Measurements from ENCODE around the gene TMEM242. TPM values are rescaled to one million over a fixed set of nuclear protein-coding genes. Genes with fewer than 3 reads are reported as not detected.
"Not testable (repeated sequence)": the region's sequence is repeated elsewhere in the genome, so short reads cannot be mapped to it uniquely, and the experiment has no call there.

Gene TMEM242
- total and polyA plus RNA-seq, 10 of the 15 experiments (the other 5 are each of a cell fraction or from before 2014, with no cell fraction given) = 2.8 to 9.8 (median 5.5) TPM

- H3K79me2 ChIP-seq (ENCODE audit: control insufficient read depth, insufficient read depth, low read length); CTCF ChIA-PET; H3K9me3 ChIP-seq (replicated peaks; ENCODE audit: control insufficient read depth, insufficient read depth, low read length); H4K20me1 ChIP-seq (ENCODE audit: control insufficient read depth, insufficient read depth); H3K4me1 ChIP-seq (ENCODE audit: control insufficient read depth, insufficient read depth, low read length); H3K4me3 ChIP-seq; SMC1A ChIA-PET (ENCODE audit: uncharacterized antibody, unreplicated experiment); BruUV-seq (replicated peaks); H2AFZ ChIP-seq (ENCODE audit: control insufficient read depth, low read depth, low read length); ATAC-seq; DNase-seq (ENCODE audit: low read depth, low spot score); FAIRE-seq; RAD21 ChIA-PET (ENCODE audit: unreplicated experiment); H3K27ac ChIP-seq (ENCODE audit: control insufficient read depth, insufficient read depth); H3K27me3 ChIP-seq (replicated peaks in 1 of 2; ENCODE audit: control insufficient read depth in 2 of 2, insufficient read depth in 2 of 2, low read length in 1 of 2); H3K9ac ChIP-seq (ENCODE audit: control insufficient read depth, insufficient read depth, low read length); H3K4me2 ChIP-seq (ENCODE audit: control insufficient read depth, insufficient read depth); POLR2A ChIA-PET: not testable (repeated sequence)
- WGBS (ENCODE audit: insufficient coverage, insufficient replicate concordance, low lambda C conversion rate, missing lambda C conversion rate) = 81% methylated on average over 5 of the region's 5 CpGs
- peaks cover 2 to 12% of the 10 kb centered on the region in 2 experiments; a peak in 3 of 4 replicates for H3K36me3 ChIP-seq (ENCODE audit: control insufficient read depth in 2 of 2, insufficient read depth in 2 of 2, low read length in 1 of 2)
- in situ Hi-C loops (cut with MboI) (loop anchor here (10.0 kb wide), 1 partner anchor 294 kb away; no protein-coding TSS in a partner anchor), intact Hi-C loops (cut with micrococcal nuclease; ENCODE audit: unreplicated experiment) (loop anchor here (10.0 kb wide), 2 partner anchors 564 to 764 kb away; no protein-coding TSS in a partner anchor)
Measured at GRCh38 chr6:157310693-157311092, 12.6 kb downstream of the TMEM242 start.

- in situ Hi-C loops (cut with MboI) = no loop called here
- SMC1A ChIA-PET (ENCODE audit: uncharacterized antibody, unreplicated experiment) = interaction anchor here (0.9 kb wide), 1 partner anchor 12 kb away, joined by 3 read pairs; no protein-coding TSS in a partner anchor
Measured at GRCh38 chr6:157307661-157308060, 15.7 kb downstream of the TMEM242 start.

More at GRCh38 chr6:157307661-157308060, 15.7 kb downstream of the TMEM242 start:
- ChIA-PET RAD21 (ENCODE audit: unreplicated experiment) (no interaction called here), POLR2A (no interaction called here), CTCF (no interaction called here)
- Histone ChIP-seq H2AFZ (ENCODE audit: control insufficient read depth, low read depth, low read length) (no peak overlapping the region), H3K4me3 (no peak overlapping the region), H4K20me1 (ENCODE audit: control insufficient read depth, insufficient read depth) (no peaks in the 10 kb centered on the region), H3K36me3 (ENCODE audit: control insufficient read depth in 2 of 2, insufficient read depth in 2 of 2, low read length in 1 of 2) (peaks cover 0 to 3% of the 10 kb centered on the region in 2 experiments; a peak in 2 of 4 replicates), H3K27ac (ENCODE audit: control insufficient read depth, insufficient read depth) (no peak overlapping the region), H3K9ac (ENCODE audit: control insufficient read depth, insufficient read depth, low read length) (no peak overlapping the region), H3K79me2 (ENCODE audit: control insufficient read depth, insufficient read depth, low read length) (no peaks in the 10 kb centered on the region), H3K27me3 (replicated peaks in 1 of 2; ENCODE audit: control insufficient read depth in 2 of 2, insufficient read depth in 2 of 2, low read length in 1 of 2) (no peaks in the 10 kb centered on the region), H3K4me2 (ENCODE audit: control insufficient read depth, insufficient read depth) (no peak overlapping the region), H3K4me1 (ENCODE audit: control insufficient read depth, insufficient read depth, low read length) (no peaks in the 10 kb centered on the region), H3K9me3 (replicated peaks; ENCODE audit: control insufficient read depth, insufficient read depth, low read length) (no peaks in the 10 kb centered on the region)
- no peak for FAIRE-seq
- DNase-seq (ENCODE audit: low read depth, low spot score) = no peak
- 93% methylated on average over 5 of the region's 5 CpGs for WGBS (ENCODE audit: insufficient coverage, insufficient replicate concordance, low lambda C conversion rate, missing lambda C conversion rate)
- BruUV-seq (replicated peaks) = no TSS peak
- no peak for TF ChIP-seq NR2F1 (conservative IDR thresholded peaks at IDR 0.05)
- TF ChIP-seq FOS (IDR thresholded peaks at IDR 0.05; ENCODE audit: borderline replicate concordance, extremely low read depth, insufficient read length) = no peak
- no peak for TF ChIP-seq ZBTB11 (CRISPR knock-in tag; IDR thresholded peaks at IDR 0.05)
- no peak for TF ChIP-seq TCF7 (IDR thresholded peaks at IDR 0.05; ENCODE audit: borderline replicate concordance)
- TF ChIP-seq, protein P1, sequence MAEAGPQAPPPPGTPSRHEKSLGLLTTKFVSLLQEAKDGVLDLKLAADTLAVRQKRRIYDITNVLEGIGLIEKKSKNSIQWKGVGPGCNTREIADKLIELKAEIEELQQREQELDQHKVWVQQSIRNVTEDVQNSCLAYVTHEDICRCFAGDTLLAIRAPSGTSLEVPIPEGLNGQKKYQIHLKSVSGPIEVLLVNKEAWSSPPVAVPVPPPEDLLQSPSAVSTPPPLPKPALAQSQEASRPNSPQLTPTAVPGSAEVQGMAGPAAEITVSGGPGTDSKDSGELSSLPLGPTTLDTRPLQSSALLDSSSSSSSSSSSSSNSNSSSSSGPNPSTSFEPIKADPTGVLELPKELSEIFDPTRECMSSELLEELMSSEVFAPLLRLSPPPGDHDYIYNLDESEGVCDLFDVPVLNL (IDR thresholded peaks at IDR 0.05; ENCODE audit: low read depth, low read length) = no peak
- TF ChIP-seq SMAD5 (IDR thresholded peaks at IDR 0.05; ENCODE audit: low read depth) = no peak
- TF ChIP-seq RFX5 (IDR thresholded peaks at IDR 0.05; ENCODE audit: low read depth, low read length) = no peak
- intact Hi-C loops (cut with micrococcal nuclease; ENCODE audit: unreplicated experiment) = no loop called here
- no peak for ATAC-seq
